Measurements from ENCODE around the gene MARCHF11.

GRCh38 chr5:16137177-16137576, 42.4 kb downstream of the MARCHF11 start:
- no peak for TF ChIP-seq CTCF (conservative IDR thresholded peaks at IDR 0.05 in 1 of 2, IDR thresholded peaks at IDR 0.05 in 1 of 2; ENCODE audit: extremely low read depth in 1 of 2, insufficient read depth in 1 of 2, low read depth in 1 of 2, low read length in 2 of 2)
- no peak for TF ChIP-seq EZH2 (IDR thresholded peaks at IDR 0.05; ENCODE audit: borderline replicate concordance, low read length)
